ENCODE results near the gene GDF7.

GDF7 gene

DNA sequence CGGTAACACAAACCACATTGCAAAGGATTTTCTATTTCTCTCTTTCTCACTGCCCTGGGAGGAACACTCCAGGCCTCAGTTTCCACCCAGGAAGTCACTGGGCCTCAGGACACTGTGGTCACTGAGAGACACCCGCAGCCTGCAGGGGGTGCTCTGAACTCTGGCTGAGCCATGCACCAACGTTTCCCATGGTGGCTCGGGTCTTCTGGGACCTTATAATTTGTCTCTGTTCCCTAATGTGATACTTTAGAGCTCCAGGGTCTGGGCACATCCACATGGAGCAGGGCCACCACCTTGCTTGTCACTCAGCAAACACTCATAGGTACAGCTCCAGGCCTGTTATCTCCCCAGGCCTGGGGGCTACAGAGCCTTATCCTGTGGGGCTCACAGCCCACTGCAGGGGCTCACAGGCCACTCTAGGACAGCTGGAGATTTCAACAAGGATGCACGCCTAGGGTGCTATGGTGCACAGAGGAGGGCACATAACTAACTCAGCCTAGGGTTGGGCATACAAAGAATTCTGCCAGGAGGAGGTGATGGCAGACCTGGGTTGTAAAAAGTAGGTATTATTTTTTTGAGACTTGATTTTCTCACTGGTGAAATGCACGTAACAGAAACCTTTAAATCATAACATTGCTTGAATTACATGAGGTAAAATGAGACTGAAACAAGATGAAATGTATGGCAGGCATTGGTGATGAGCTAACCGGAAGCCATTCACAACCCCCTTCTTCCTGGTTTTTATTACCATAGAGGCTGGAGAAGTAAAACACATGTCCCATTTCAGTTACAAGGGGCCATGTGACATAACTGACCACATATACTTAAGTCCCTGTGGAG, 13.0 kb upstream of the GDF7 start:
- no peaks in the 10 kb centered on the region for H3K27me3 ChIP-seq (ENCODE audit: control insufficient read depth in 1 of 2, insufficient read depth in 2 of 2, low read length in 2 of 2)

DNA sequence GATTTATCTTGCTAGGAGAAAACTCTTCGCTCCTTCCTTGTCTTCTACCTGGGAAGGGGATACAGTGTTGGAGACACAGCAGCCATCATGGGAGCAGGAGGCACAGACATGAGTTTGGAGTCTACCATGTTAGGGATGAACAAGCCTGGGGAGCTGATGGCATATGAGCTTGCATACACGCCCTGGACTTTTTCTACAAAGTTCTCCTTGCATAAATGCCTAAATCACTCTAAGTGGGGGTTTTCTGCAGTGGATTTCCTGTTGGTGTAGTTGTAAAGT, 12.5 kb upstream of the GDF7 start:
- Histone ChIP-seq H3K4me3 (ENCODE audit: low read depth in 1 of 2, low read length in 2 of 2) (no peak overlapping the region), H3K27ac (ENCODE audit: low read depth, low read length) (no peak overlapping the region), H3K27me3 (ENCODE audit: control insufficient read depth in 1 of 2, insufficient read depth in 2 of 2, low read length in 2 of 2) (no peaks in the 10 kb centered on the region), H3K9ac (ENCODE audit: low read length) (no peak overlapping the region), H3K36me3 (ENCODE audit: insufficient read depth, low read length) (no peaks in the 10 kb centered on the region), H3K9me3 (ENCODE audit: low read length) (no peaks in the 10 kb centered on the region), H3K4me1 (ENCODE audit: insufficient read depth, low read length) (peaks cover 17% of the 10 kb centered on the region)

More for the DNA sequence above, 13.0 kb upstream of the GDF7 start:
- no peak overlapping the region for H3K4me3 ChIP-seq (ENCODE audit: low read depth in 1 of 2, low read length in 2 of 2)
- no peak overlapping the region for H3K27ac ChIP-seq (ENCODE audit: low read depth, low read length)
- H3K36me3 ChIP-seq (ENCODE audit: insufficient read depth, low read length): no peaks in the 10 kb centered on the region
- no peak overlapping the region for H3K9ac ChIP-seq (ENCODE audit: low read length)
- H3K9me3 ChIP-seq (ENCODE audit: low read length): no peaks in the 10 kb centered on the region
- peaks cover 23% of the 10 kb centered on the region for H3K4me1 ChIP-seq (ENCODE audit: insufficient read depth, low read length)

DNA sequence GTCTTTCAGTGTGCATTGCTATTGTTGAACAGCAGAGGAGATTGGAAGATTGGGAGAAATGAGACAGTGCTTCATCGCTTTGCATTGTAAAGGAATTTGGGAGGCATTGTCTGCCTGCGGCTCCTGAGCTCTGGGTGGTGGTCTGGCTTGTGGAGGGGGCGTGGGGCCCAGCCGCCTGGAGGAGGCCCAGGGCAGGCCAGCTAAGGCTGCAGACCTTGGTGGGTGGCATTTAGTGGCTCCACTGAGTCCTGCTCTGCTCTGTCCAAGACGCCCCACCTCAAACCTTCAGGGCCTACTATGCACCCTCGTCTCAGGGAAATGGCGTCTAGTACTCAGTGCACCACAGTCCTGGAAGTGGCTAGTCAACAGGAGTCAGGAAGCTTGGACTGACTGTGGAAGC, 10.4 kb upstream of the GDF7 start:
- Histone ChIP-seq H3K4me1 (ENCODE audit: insufficient read depth, low read length) (peaks cover 7% of the 10 kb centered on the region), H3K4me3 (ENCODE audit: low read depth in 1 of 2, low read length in 2 of 2) (no peak overlapping the region), H3K9me3 (ENCODE audit: low read length) (no peaks in the 10 kb centered on the region)

DNA sequence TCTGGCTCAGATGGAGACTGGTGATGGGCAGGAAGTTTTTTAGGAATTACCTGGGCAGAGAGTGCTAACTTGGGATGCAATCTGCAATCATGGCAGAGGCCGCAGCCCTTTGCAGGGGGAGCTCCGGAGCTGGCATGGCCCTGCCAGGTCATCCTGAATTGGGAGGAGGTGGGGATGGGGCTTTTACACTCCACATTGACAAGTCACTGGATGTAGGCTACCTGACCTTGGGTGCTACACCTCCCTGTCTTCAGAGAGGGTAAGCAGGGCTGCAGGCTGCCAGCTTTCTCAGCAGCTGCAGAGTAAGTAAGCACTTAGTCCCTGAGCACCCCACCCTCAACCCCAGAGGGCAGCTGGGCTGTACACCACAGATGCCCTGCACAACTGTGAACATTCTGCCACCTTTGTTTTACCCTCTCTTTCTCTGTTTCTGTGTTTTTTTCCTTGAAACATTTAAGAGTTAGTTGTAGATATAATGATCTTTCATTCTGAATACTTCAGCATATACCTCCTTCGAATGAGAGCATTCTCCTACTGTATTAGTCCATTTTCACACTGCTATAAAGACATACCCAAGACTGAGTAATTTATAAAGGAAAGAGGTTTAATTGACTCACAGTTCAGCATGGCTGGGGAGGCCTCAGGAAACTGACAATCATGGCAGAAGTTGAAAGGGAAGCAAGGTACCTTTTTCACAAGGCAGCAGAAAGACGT, 9.3 kb upstream of the GDF7 start:
- Histone ChIP-seq H3K9ac (ENCODE audit: low read length) (no peak overlapping the region), H3K36me3 (ENCODE audit: insufficient read depth, low read length) (no peaks in the 10 kb centered on the region), H3K9me3 (ENCODE audit: low read length) (no peaks in the 10 kb centered on the region), H3K27ac (ENCODE audit: low read depth, low read length) (no peak overlapping the region), H3K4me3 (ENCODE audit: low read depth in 1 of 2, low read length in 2 of 2) (no peak overlapping the region), H3K4me1 (ENCODE audit: insufficient read depth, low read length) (no peaks in the 10 kb centered on the region), H3K27me3 (ENCODE audit: control insufficient read depth in 1 of 2, insufficient read depth in 2 of 2, low read length in 2 of 2) (peaks cover 5 to 6% of the 10 kb centered on the region in 2 donors)

More for the DNA sequence above, 10.4 kb upstream of the GDF7 start:
- H3K27me3 ChIP-seq (ENCODE audit: control insufficient read depth in 1 of 2, insufficient read depth in 2 of 2, low read length in 2 of 2): no peaks in the 10 kb centered on the region
- no peak overlapping the region for H3K27ac ChIP-seq (ENCODE audit: low read depth, low read length)
- H3K36me3 ChIP-seq (ENCODE audit: insufficient read depth, low read length): no peaks in the 10 kb centered on the region
- H3K9ac ChIP-seq (ENCODE audit: low read length): no peak overlapping the region

DNA sequence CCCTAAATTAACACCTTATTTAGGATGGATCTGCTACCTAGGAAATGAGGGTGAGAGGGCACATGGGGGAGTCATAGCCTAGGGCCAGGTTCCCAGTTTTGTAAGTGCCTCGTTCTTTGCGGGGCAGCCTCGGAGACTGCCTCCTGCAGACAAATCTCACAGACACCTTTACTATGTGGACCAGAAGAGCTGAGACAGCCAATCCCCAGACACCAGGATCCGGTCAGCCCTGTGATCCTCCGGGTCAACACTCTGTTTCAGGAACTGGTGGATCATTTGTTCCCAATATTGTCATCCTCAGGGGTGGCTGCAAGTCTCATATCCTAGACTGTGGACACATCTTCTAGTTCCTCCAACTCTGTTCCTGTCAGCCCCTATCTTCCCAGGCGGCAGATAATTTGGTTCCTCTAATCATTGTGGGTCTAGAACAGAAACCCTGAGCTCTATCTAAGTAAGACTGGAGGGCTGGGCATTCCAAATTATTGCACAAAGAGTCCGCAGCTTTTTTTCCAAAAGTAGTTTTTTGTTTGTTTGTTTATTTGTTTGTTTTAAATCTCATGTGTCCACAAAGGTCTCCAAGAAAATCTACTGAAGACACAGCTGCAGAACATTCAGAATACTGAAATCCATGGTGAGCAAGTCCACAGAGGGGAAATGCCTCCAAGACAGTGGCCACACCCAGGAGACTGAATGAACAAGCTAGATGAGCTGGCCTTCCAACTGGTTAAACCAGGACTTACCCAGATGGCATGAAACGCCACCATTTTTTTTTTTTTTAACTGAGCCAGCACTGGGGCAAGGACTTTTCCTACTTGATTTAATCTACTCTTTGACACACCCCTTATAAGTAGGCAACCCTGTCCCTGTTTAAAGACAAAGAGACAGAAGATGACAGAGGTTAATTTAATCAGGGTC, 6.2 kb upstream of the GDF7 start:
- Histone ChIP-seq H3K27ac (ENCODE audit: low read depth, low read length) (no peak overlapping the region), H3K9ac (ENCODE audit: low read length) (no peak overlapping the region), H3K4me1 (ENCODE audit: insufficient read depth, low read length) (peaks cover 7% of the 10 kb centered on the region), H3K27me3 (ENCODE audit: control insufficient read depth in 1 of 2, insufficient read depth in 2 of 2, low read length in 2 of 2) (peaks cover 26 to 34% of the 10 kb centered on the region in 2 donors), H3K4me3 (ENCODE audit: low read depth in 1 of 2, low read length in 2 of 2) (no peak overlapping the region), H3K9me3 (ENCODE audit: low read length) (no peaks in the 10 kb centered on the region), H3K36me3 (ENCODE audit: insufficient read depth, low read length) (no peaks in the 10 kb centered on the region)

DNA sequence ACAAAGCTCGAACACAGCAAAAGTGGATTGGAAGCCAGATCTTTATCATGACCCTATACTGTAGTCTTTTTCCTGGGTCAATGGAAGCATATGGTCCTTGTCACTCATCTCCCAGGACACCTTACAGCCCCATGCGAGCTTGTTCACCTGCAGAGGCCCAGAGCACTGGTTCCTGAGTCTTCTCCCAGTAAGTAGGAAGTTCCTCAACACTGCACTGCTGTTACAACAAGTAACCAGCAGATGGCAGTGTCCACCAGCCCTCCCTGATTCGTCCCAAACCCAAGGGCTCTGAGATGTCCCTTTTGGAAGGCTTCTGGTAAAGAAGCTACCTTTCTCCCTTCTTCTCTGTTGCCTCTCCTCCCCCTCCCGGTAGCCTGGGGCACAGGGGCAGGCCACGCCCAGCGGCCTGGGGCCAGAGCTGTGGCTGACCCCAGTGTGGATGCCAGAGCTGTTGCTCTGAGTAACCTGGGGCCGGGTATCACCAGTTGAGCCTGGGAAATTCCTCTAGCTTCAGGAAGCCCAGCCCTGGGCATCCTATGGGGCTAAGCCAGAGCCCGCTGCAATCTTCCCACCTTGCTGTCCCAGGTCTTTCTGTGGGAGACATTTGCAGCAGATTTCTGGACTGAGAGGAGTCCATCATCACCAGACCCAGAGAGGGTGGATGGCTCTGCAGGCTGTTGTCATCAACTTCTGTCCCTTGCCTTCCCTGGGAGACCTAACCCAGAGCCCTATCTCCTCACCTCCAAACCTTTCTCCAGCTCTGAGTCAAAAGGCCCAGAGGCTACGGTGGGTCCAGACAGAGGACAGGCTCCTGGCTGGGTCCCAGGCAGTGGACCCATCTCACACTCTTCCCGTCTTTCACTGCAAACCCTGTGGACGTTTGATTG, 5.3 kb upstream of the GDF7 start:
- H3K4me3 ChIP-seq (ENCODE audit: low read depth in 1 of 2, low read length in 2 of 2): no peak overlapping the region
- peaks cover 34 to 43% of the 10 kb centered on the region in 2 donors for H3K27me3 ChIP-seq (ENCODE audit: control insufficient read depth in 1 of 2, insufficient read depth in 2 of 2, low read length in 2 of 2)
- no peak overlapping the region for H3K9ac ChIP-seq (ENCODE audit: low read length)
- H3K36me3 ChIP-seq (ENCODE audit: insufficient read depth, low read length): no peaks in the 10 kb centered on the region
- H3K4me1 ChIP-seq (ENCODE audit: insufficient read depth, low read length): peaks cover 13% of the 10 kb centered on the region
- H3K27ac ChIP-seq (ENCODE audit: low read depth, low read length): no peak overlapping the region
- H3K9me3 ChIP-seq (ENCODE audit: low read length): no peaks in the 10 kb centered on the region

DNA sequence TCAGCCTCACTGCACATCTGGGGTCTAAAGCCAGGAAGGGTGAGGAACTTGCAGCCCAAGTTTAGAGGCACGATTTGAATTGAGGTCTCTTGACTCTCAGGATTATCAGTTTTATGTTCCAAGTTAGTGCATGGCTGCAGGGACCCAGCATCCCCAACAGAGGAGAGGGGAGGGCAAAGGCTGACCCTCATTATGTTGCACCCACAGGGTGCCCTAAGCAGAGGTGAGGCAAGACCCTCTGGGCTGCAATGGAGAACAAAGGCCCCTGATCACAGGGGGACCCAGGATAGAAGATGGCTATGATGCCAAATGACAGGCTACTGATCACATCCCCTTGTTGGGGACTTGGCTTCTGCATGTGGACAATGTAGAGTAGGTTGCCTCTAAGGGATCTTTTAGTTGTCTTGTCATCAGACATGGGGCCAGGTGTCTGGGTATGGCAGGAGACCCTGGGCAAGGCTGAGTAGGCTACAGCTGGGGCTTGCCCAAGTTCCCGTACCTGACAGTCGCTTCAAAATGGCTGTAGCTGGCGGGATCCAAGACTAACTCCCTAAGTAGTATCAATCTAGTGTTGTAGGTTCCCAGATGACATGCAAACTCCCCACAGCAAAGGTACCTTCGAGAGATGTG, 4.5 kb upstream of the GDF7 start:
- Histone ChIP-seq H3K9ac (ENCODE audit: low read length) (no peak overlapping the region), H3K27ac (ENCODE audit: low read depth, low read length) (no peak overlapping the region), H3K4me3 (ENCODE audit: low read depth in 1 of 2, low read length in 2 of 2) (no peak overlapping the region), H3K36me3 (ENCODE audit: insufficient read depth, low read length) (no peaks in the 10 kb centered on the region), H3K27me3 (ENCODE audit: control insufficient read depth in 1 of 2, insufficient read depth in 2 of 2, low read length in 2 of 2) (peaks cover 34 to 47% of the 10 kb centered on the region in 2 donors), H3K4me1 (ENCODE audit: insufficient read depth, low read length) (peaks cover 13% of the 10 kb centered on the region), H3K9me3 (ENCODE audit: low read length) (no peaks in the 10 kb centered on the region)

GRCh38 chr2:20663196-20664070, 3.5 kb upstream of the GDF7 start:
- Histone ChIP-seq H3K9ac (ENCODE audit: low read length) (no peak overlapping the region), H3K27me3 (ENCODE audit: control insufficient read depth in 1 of 2, insufficient read depth in 2 of 2, low read length in 2 of 2) (peaks cover 45 to 57% of the 10 kb centered on the region in 2 donors), H3K27ac (ENCODE audit: low read depth, low read length) (no peak overlapping the region), H3K4me3 (ENCODE audit: low read depth in 1 of 2, low read length in 2 of 2) (no peak overlapping the region), H3K36me3 (ENCODE audit: insufficient read depth, low read length) (no peaks in the 10 kb centered on the region), H3K9me3 (ENCODE audit: low read length) (no peaks in the 10 kb centered on the region), H3K4me1 (ENCODE audit: insufficient read depth, low read length) (peaks cover 13% of the 10 kb centered on the region)

GRCh38 chr2:20664071-20664390, 2.9 kb upstream of the GDF7 start:
- Histone ChIP-seq H3K4me1 (ENCODE audit: insufficient read depth, low read length) (peaks cover 13% of the 10 kb centered on the region), H3K36me3 (ENCODE audit: insufficient read depth, low read length) (no peaks in the 10 kb centered on the region), H3K9me3 (ENCODE audit: low read length) (no peaks in the 10 kb centered on the region), H3K9ac (ENCODE audit: low read length) (no peak overlapping the region), H3K27me3 (ENCODE audit: control insufficient read depth in 1 of 2, insufficient read depth in 2 of 2, low read length in 2 of 2) (peaks cover 50 to 63% of the 10 kb centered on the region in 2 donors), H3K4me3 (ENCODE audit: low read depth in 1 of 2, low read length in 2 of 2) (no peak overlapping the region), H3K27ac (ENCODE audit: low read depth, low read length) (no peak overlapping the region)

Data from muscle layer of colon (tissue), 2 donors.